Activated CD4-positive, alpha-beta memory T cell treated with anti-CD3 and anti-CD28 coated beads, Interleukin-2, amount 10 ng/mL, durations not matched to agents 7 days and 5 days (primary cell): ENCODE results near the gene PLA2G10. TPM values are rescaled to one million over a fixed set of nuclear protein-coding genes. Genes with fewer than 3 reads are reported as not detected.

ENCODE experiments used
- CTCF ChIA-PET: fragments of 350-600 bp; sonication (Branson Sonifier 250); formaldehyde crosslinking; loops from one replicate; lab custom pipeline; 2021; ENCODE audit warnings: antibody characterized with exemption, inconsistent platforms; lab: Charles Lee
- POLR2A ChIA-PET: fragments of 350-600 bp; sonication (Branson Sonifier 250); formaldehyde crosslinking; loops from one replicate; lab custom pipeline; 2021; ENCODE audit warnings: antibody characterized with exemption; lab: Charles Lee
- DNase-seq: peaks from one replicate; pipeline ENCODE4 v3.0.0-alpha.2; 2020
- H3K27ac Mint-ChIP-seq: one replicate; pipeline ENCODE4 v1.8.0; 2021; ENCODE audit warnings: mild to moderate bottlenecking, mixed read lengths
- H3K27me3 Mint-ChIP-seq: one replicate; pipeline ENCODE4 v1.8.0; 2021; ENCODE audit warnings: mixed read lengths
- H3K36me3 Mint-ChIP-seq: one replicate; pipeline ENCODE4 v1.8.0; 2021; ENCODE audit warnings: low read depth, mixed read lengths
- H3K4me1 Mint-ChIP-seq: one replicate; pipeline ENCODE4 v1.8.0; 2021; ENCODE audit warnings: mixed read lengths
- H3K4me3 Mint-ChIP-seq: one replicate; pipeline ENCODE4 v1.8.0; 2021; ENCODE audit warnings: mild to moderate bottlenecking, mixed read lengths
- H3K9me3 Mint-ChIP-seq: one replicate; pipeline ENCODE4 v1.8.0; 2021; ENCODE audit warnings: mixed read lengths
- total RNA-seq, 2 experiments: library from RNA; stranded (reverse); gene quantifications; one replicate each; pipeline ENCODE4 v1.2.3, GENCODE V29; 2021

PLA2G10 gene
- total RNA-seq, 2 experiments from 2014 or later = not detected

GRCh38 chr16:14627078-14627477 lies 67.0 kb downstream of the PLA2G10 start:
- Mint-ChIP-seq H3K4me1 (peaks cover 39% of the 10 kb centered on the region), H3K4me3 (no peak overlapping the region), H3K27ac (no peak overlapping the region), H3K9me3 (no peaks in the 10 kb centered on the region), H3K27me3 (no peaks in the 10 kb centered on the region), H3K36me3 (peaks cover 53% of the 10 kb centered on the region)
- ChIA-PET CTCF (no interaction called here), POLR2A (no interaction called here)
- no peak for DNase-seq

Other genes starting within 250 kb of the PLA2G10 start
- gene PARN, start 64.0 kb downstream of the PLA2G10 start, total RNA-seq = 10 to 100 TPM; 41.4 to 43.0 TPM
- 10 to 100 TPM; 62.3 to 68.8 TPM for gene BFAR, start 61.4 kb downstream of the PLA2G10 start, total RNA-seq
- gene NPIPA3, start 9.1 kb upstream of the PLA2G10 start, total RNA-seq = 1 to 10 TPM in 1 of 2 experiments, not detected in 1; 7.6 TPM
- gene NPIPA2, start 48.2 kb upstream of the PLA2G10 start, total RNA-seq = 1 to 10 TPM in 1 of 2 experiments, under 1 TPM in 1; 0.68 to 8.0 TPM
- gene NOMO1, start 139.4 kb upstream of the PLA2G10 start, total RNA-seq = 10 to 100 TPM; 46.3 to 46.8 TPM
- 10 to 100 TPM; 84.1 TPM for gene NPIPA1, start 243.1 kb upstream of the PLA2G10 start, total RNA-seq